Progenitor cell of endocrine pancreas (in vitro differentiated cells): Measurements from ENCODE around the gene NAA10. TPM values are rescaled to one million over a fixed set of nuclear protein-coding genes. Genes with fewer than 3 reads are reported as not detected.

Experiments
- DNase-seq: peaks from one replicate; pipeline ENCODE4 v3.0.0; 2021; ENCODE audit warnings: low spot score; ENCODE audit not compliant: unreplicated experiment
- H3K27ac Mint-ChIP-seq: 2 replicates; pipeline ENCODE4 v1.8.0; 2021; ENCODE audit warnings: mild to moderate bottlenecking, moderate library complexity, mixed read lengths
- H3K27me3 Mint-ChIP-seq: 2 replicates; pipeline ENCODE4 v1.8.0; 2021; ENCODE audit warnings: mixed read lengths
- H3K36me3 Mint-ChIP-seq: 2 replicates; pipeline ENCODE4 v1.8.0; 2022; ENCODE audit warnings: mixed read lengths; ENCODE audit not compliant: insufficient read depth
- H3K4me1 Mint-ChIP-seq: 2 replicates; pipeline ENCODE4 v1.8.0; 2021; ENCODE audit warnings: low read depth, mixed read lengths
- H3K4me3 Mint-ChIP-seq: 2 replicates; pipeline ENCODE4 v1.8.0; 2021; ENCODE audit warnings: low read depth, mild to moderate bottlenecking, moderate library complexity, mixed read lengths
- H3K9me3 Mint-ChIP-seq: 2 replicates; pipeline ENCODE4 v1.8.0; 2021; ENCODE audit warnings: low read depth, mixed read lengths
- CTCF ChIP-seq: fragments of 200-600 bp; sonication (generic); IDR thresholded peaks from one replicate; pipeline ENCODE4 v1.5.0; 2021; ENCODE audit warnings: antibody characterized with exemption, mild to moderate bottlenecking; ENCODE audit not compliant: unreplicated experiment
- total RNA-seq: library from RNA; stranded (reverse); gene quantifications from 2 replicates; pipeline ENCODE4 v1.2.1, GENCODE V29; 2021

Gene NAA10
- total RNA-seq, 1 donor from 2014 or later, result 85.3 TPM

- Mint-ChIP-seq H3K27me3 (no peaks in the 10 kb centered on the region), H3K36me3 (no peaks in the 10 kb centered on the region), H3K9me3 (peaks cover 3% of the 10 kb centered on the region), H3K4me3 (no peak overlapping the region), H3K27ac (no peak overlapping the region), H3K4me1 (no peaks in the 10 kb centered on the region)
- no peak for TF ChIP-seq CTCF
- no peak for DNase-seq
Measured at GRCh38 chrX:153909024-153909979, 25.5 kb downstream of the NAA10 start.

- H3K9me3 Mint-ChIP-seq, result peaks cover 4% of the 10 kb centered on the region
- H3K27me3 Mint-ChIP-seq, result peaks cover under 1% of the 10 kb centered on the region
- no peaks in the 10 kb centered on the region for H3K36me3 Mint-ChIP-seq
- no peaks in the 10 kb centered on the region for H3K4me1 Mint-ChIP-seq
- TF ChIP-seq CTCF, result no peak
- H3K27ac Mint-ChIP-seq, result no peak overlapping the region
- H3K4me3 Mint-ChIP-seq, result no peak overlapping the region
- DNase-seq, result no peak
Measured at GRCh38 chrX:153908219-153908860, 26.5 kb downstream of the NAA10 start.

GRCh38 chrX:153907456-153907855 lies 27.4 kb downstream of the NAA10 start:
- Mint-ChIP-seq H3K4me3 (no peak overlapping the region), H3K4me1 (no peaks in the 10 kb centered on the region), H3K9me3 (peaks cover 8% of the 10 kb centered on the region), H3K27me3 (peaks cover 4% of the 10 kb centered on the region), H3K27ac (no peak overlapping the region), H3K36me3 (peaks cover 2% of the 10 kb centered on the region)
- no peak for TF ChIP-seq CTCF
- DNase-seq, result no peak

- H3K4me3 Mint-ChIP-seq, result no peak overlapping the region
- H3K4me1 Mint-ChIP-seq, result no peaks in the 10 kb centered on the region
- peaks cover 4% of the 10 kb centered on the region for H3K9me3 Mint-ChIP-seq
- no peak for TF ChIP-seq CTCF
- H3K36me3 Mint-ChIP-seq, result peaks cover 2% of the 10 kb centered on the region
- H3K27ac Mint-ChIP-seq, result no peak overlapping the region
- DNase-seq, result no peak
- peaks cover 8% of the 10 kb centered on the region for H3K27me3 Mint-ChIP-seq
Measured at GRCh38 chrX:153906126-153906917, 28.5 kb downstream of the NAA10 start.
